H9 (cell line): Measurements from ENCODE around the gene SURF2. TPM values are rescaled to one million over a fixed set of nuclear protein-coding genes. Genes with fewer than 3 reads are reported as not detected.

Source experiments
- DNase-seq: peaks from one replicate; pipeline ENCODE4 v3.0.0-alpha.2; 2017
- H2AFZ ChIP-seq: one replicate; pipeline ENCODE4 v1.6.1; 2013; ENCODE audit warnings: mild to moderate bottlenecking, low read length, control low read depth, moderate library complexity
- H2AK5ac ChIP-seq: 2 replicates; pipeline ENCODE4 v1.6.1; 2013; ENCODE audit warnings: low read length, control low read depth, mixed read lengths; ENCODE audit not compliant: insufficient read length
- H2BK120ac ChIP-seq: one replicate; pipeline ENCODE4 v1.6.1; 2013; ENCODE audit warnings: low read depth, mild to moderate bottlenecking, low read length, control low read depth, inconsistent platforms; ENCODE audit not compliant: poor library complexity, severe bottlenecking
- H2BK12ac ChIP-seq: 2 replicates; pipeline ENCODE4 v1.6.1; 2013; ENCODE audit warnings: low read length, control low read depth, mixed read lengths, low read depth; ENCODE audit not compliant: insufficient read length
- H2BK15ac ChIP-seq: 2 replicates; pipeline ENCODE4 v1.6.1; 2013; ENCODE audit warnings: low read depth, low read length, control low read depth
- H2BK20ac ChIP-seq: one replicate; pipeline ENCODE4 v1.6.1; 2013; ENCODE audit warnings: low read depth, mild to moderate bottlenecking, low read length, control low read depth, inconsistent platforms; ENCODE audit not compliant: poor library complexity, severe bottlenecking
- H2BK5ac ChIP-seq: 2 replicates; pipeline ENCODE4 v1.6.1; 2013; ENCODE audit warnings: low read length, control low read depth, mixed read lengths; ENCODE audit not compliant: insufficient read length
- H3K14ac ChIP-seq: 2 replicates; pipeline ENCODE4 v1.6.1; 2013; ENCODE audit warnings: low read length, control low read depth; ENCODE audit not compliant: insufficient read depth
- H3K18ac ChIP-seq: 2 replicates; pipeline ENCODE4 v1.6.1; 2013; ENCODE audit warnings: low read depth, mild to moderate bottlenecking, mixed read lengths, low read length, control low read depth; ENCODE audit not compliant: insufficient read length
- H3K23ac ChIP-seq: 2 replicates; pipeline ENCODE4 v1.6.1; 2013; ENCODE audit warnings: low read length, control low read depth, mixed read lengths, low read depth; ENCODE audit not compliant: insufficient read length
- H3K23me2 ChIP-seq: 2 replicates; pipeline ENCODE4 v1.6.1; 2013; ENCODE audit warnings: low read depth, mild to moderate bottlenecking, mixed read lengths, low read length, control low read depth; ENCODE audit not compliant: insufficient read length, poor library complexity, severe bottlenecking
- H3K27ac ChIP-seq: 2 replicates; pipeline ENCODE4 v1.5.1; 2013; ENCODE audit warnings: low read length, control low read depth, mixed read lengths, low read depth; ENCODE audit not compliant: insufficient read length
- H3K27me3 ChIP-seq: 2 replicates; pipeline ENCODE4 v1.6.1; 2013; ENCODE audit warnings: low read length, control low read depth, inconsistent platforms; ENCODE audit not compliant: insufficient read depth
- H3K4ac ChIP-seq: 2 replicates; pipeline ENCODE4 v1.6.1; 2013; ENCODE audit warnings: low read depth, mild to moderate bottlenecking, control low read depth, inconsistent platforms, low read length, moderate library complexity
- H3K4me1 ChIP-seq: 2 replicates; pipeline ENCODE4 v1.6.1; 2013; ENCODE audit warnings: low read length, control low read depth, inconsistent platforms; ENCODE audit not compliant: insufficient read depth
- H3K4me2 ChIP-seq: 2 replicates; pipeline ENCODE4 v1.6.1; 2013; ENCODE audit warnings: low read length, control low read depth, mixed read lengths; ENCODE audit not compliant: insufficient read length, insufficient read depth
- H3K56ac ChIP-seq: 2 replicates; pipeline ENCODE4 v1.6.1; 2013; ENCODE audit warnings: low read depth, mild to moderate bottlenecking, mixed read lengths, low read length, control low read depth; ENCODE audit not compliant: insufficient read length
- H3K79me1 ChIP-seq: 2 replicates; pipeline ENCODE4 v1.6.1; 2013; ENCODE audit warnings: low read depth, mild to moderate bottlenecking, moderate library complexity, low read length, control low read depth, inconsistent platforms; ENCODE audit not compliant: insufficient read depth, poor library complexity, severe bottlenecking
- H3K79me2 ChIP-seq: 2 replicates; pipeline ENCODE4 v1.6.1; 2013; ENCODE audit warnings: low read length, control low read depth, inconsistent platforms; ENCODE audit not compliant: insufficient read depth
- H3K9ac ChIP-seq: 2 replicates; pipeline ENCODE4 v1.6.1; 2013; ENCODE audit warnings: low read length, control low read depth, mixed read lengths; ENCODE audit not compliant: insufficient read length; ENCODE audit errors: extremely low read depth
- H3K9me3 ChIP-seq: one replicate; pipeline ENCODE4 v1.6.1; 2013; ENCODE audit warnings: low read depth, low read length, inconsistent platforms; ENCODE audit not compliant: control insufficient read depth
- H3T11ph ChIP-seq: one replicate; pipeline ENCODE4 v1.6.1; 2013; ENCODE audit warnings: mild to moderate bottlenecking, low read length, control low read depth, inconsistent platforms
- H4K20me1 ChIP-seq: one replicate; pipeline ENCODE4 v1.6.1; 2013; ENCODE audit not compliant: control insufficient read depth, insufficient read length, insufficient read depth
- H4K5ac ChIP-seq: 2 replicates; pipeline ENCODE4 v1.6.1; 2013; ENCODE audit warnings: low read depth, mild to moderate bottlenecking, mixed read lengths, low read length, control low read depth; ENCODE audit not compliant: insufficient read length
- H4K8ac ChIP-seq: replicated peaks from 2 replicates; pipeline ENCODE4 v1.6.1; 2013; ENCODE audit warnings: low read length, control low read depth, mixed read lengths, low read depth; ENCODE audit not compliant: insufficient read length
- H4K91ac ChIP-seq: 2 replicates; pipeline ENCODE4 v1.6.1; 2013; ENCODE audit warnings: low read depth, mild to moderate bottlenecking, moderate library complexity, mixed read lengths, low read length, control low read depth; ENCODE audit not compliant: insufficient read length
- H3K27ac Mint-ChIP-seq, 3 experiments: 2 replicates in 2 of 3; 3 replicates in 1 of 3; pipeline ENCODE4 v1.8.0; 2020 to 2021; ENCODE audit warnings: mixed read lengths in 3 of 3, mild to moderate bottlenecking in 1 of 3, moderate library complexity in 1 of 3
- H3K27me3 Mint-ChIP-seq: 2 replicates; pipeline ENCODE4 v1.8.0; 2021; ENCODE audit warnings: low read depth, mild to moderate bottlenecking, moderate library complexity, mixed read lengths
- H3K36me3 Mint-ChIP-seq, 3 experiments: 2 replicates in 2 of 3; 3 replicates in 1 of 3; pipeline ENCODE4 v1.8.0; 2020 to 2021; ENCODE audit warnings: low read depth in 3 of 3, mixed read lengths in 3 of 3; ENCODE audit not compliant: insufficient read depth in 1 of 3
- H3K4me1 Mint-ChIP-seq, 2 experiments: 2 replicates each; pipeline ENCODE4 v1.8.0; 2020; ENCODE audit warnings: mixed read lengths in 2 of 2
- H3K4me3 Mint-ChIP-seq, 2 experiments: 2 replicates in 1 of 2; 3 replicates in 1 of 2; pipeline ENCODE4 v1.8.0; 2020 to 2021; ENCODE audit warnings: mild to moderate bottlenecking in 2 of 2, mixed read lengths in 2 of 2, moderate library complexity in 1 of 2
- H3K9me3 Mint-ChIP-seq, 2 experiments: 2 replicates in 1 of 2; 3 replicates in 1 of 2; pipeline ENCODE4 v1.8.0; 2020; ENCODE audit warnings: mild to moderate bottlenecking in 2 of 2, mixed read lengths in 2 of 2, moderate library complexity in 1 of 2
- WGBS: extraction: QIAGEN DNeasy Blood & Tissue Kit; methylation state at CpG from one replicate; pipeline ENCODE4 v1.1.7; 2013; ENCODE audit warnings: missing lambda C conversion rate, low lambda C conversion rate, mixed read lengths; ENCODE audit not compliant: insufficient read length; ENCODE audit errors: extremely low coverage; 5-methylcytosine and 5-hydroxymethylcytosine counted together
- total RNA-seq: library from RNA; stranded (reverse); gene quantifications from 2 replicates; pipeline ENCODE4 v1.2.1, GENCODE V29; 2021
- TF ChIP-seq, protein P1 (sequence below): fragments of 200-600 bp; sonication (generic); conservative IDR thresholded peaks from 3 replicates; pipeline ENCODE4 v1.8.0; 2021; ENCODE audit warnings: antibody characterized with exemption, mild to moderate bottlenecking

SURF2 gene
- total RNA-seq, 1 experiment from 2014 or later, result 44.4 TPM

DNA sequence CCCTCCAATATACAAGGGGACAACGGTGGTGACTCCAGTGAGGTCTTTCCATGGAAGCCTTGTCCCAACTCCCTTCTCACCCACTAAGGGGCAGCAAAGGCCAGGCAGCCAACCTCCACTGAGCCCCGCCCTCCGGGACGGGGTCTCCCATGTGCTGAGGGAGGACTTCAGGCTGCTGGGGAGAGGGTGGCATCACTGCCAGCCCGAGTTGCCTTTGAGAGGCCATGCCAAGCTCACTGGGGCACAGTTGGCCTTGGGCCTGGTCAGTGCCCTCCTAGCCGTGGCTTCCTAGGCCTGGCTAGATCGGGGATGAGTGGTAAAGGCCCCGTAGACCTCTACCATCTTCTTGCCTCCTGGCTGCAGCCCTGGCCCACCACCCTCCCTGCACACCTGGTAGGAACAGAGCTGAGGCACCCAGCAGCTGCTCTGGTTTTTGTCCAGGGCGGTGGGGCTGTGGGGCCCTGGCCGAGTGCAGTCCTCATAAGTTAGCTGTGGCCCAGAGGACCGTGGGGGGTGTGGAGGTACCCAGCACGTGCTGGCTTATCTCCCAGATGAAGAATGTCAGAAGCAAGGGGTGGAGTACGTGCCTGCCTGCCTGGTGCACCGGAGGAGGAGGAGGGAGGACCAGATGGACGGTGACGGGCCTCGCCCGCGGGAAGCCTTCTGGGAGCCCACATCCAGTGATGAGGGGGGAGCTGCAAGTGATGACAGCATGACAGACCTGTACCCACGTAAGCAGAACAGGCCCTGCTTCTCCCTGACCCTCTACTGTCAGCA is 3.2 kb downstream of the SURF2 start:
- H2BK120ac ChIP-seq, result no peak overlapping the region
- Mint-ChIP-seq H3K9me3 (no peaks in the 10 kb centered on the region), H3K4me1 (peaks cover 11 to 12% of the 10 kb centered on the region in 2 experiments), H3K36me3 (peaks cover 20 to 68% (median 62%) of the 10 kb centered on the region in 3 experiments; a peak in 6 of 7 replicates), H3K27me3 (no peaks in the 10 kb centered on the region; the same call in 1 of the 2 replicates), H3K27ac (peak overlapping the region in 2 of 3 experiments; percentile 23 to 74; a peak in 2 of 7 replicates), H3K4me3 (peak overlapping the region; percentile 24 to 53; a peak in 3 of 5 replicates)
- H2BK20ac ChIP-seq, result no peak overlapping the region
- no peak overlapping the region for H4K5ac ChIP-seq
- peaks cover 10% of the 10 kb centered on the region for H3K23me2 ChIP-seq
- H4K8ac ChIP-seq, result no peak overlapping the region
- no peak overlapping the region for H3K56ac ChIP-seq
- no peaks in the 10 kb centered on the region for H3K27me3 ChIP-seq
- H2AK5ac ChIP-seq, result no peak overlapping the region
- H3K27ac ChIP-seq, result no peak overlapping the region
- H3K23ac ChIP-seq, result no peak overlapping the region
- TF ChIP-seq, protein P1, sequence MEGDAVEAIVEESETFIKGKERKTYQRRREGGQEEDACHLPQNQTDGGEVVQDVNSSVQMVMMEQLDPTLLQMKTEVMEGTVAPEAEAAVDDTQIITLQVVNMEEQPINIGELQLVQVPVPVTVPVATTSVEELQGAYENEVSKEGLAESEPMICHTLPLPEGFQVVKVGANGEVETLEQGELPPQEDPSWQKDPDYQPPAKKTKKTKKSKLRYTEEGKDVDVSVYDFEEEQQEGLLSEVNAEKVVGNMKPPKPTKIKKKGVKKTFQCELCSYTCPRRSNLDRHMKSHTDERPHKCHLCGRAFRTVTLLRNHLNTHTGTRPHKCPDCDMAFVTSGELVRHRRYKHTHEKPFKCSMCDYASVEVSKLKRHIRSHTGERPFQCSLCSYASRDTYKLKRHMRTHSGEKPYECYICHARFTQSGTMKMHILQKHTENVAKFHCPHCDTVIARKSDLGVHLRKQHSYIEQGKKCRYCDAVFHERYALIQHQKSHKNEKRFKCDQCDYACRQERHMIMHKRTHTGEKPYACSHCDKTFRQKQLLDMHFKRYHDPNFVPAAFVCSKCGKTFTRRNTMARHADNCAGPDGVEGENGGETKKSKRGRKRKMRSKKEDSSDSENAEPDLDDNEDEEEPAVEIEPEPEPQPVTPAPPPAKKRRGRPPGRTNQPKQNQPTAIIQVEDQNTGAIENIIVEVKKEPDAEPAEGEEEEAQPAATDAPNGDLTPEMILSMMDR, result peak; percentile 66
- no CpG with 5 or more reads among the region's 20 CpGs for WGBS
- H2BK15ac ChIP-seq, result no peak overlapping the region
- DNase-seq, result peak; percentile 67
- H3K9me3 ChIP-seq, result no peaks in the 10 kb centered on the region
- no peak overlapping the region for H3K18ac ChIP-seq
- no peak overlapping the region for H3K9ac ChIP-seq
- no peaks in the 10 kb centered on the region for H4K20me1 ChIP-seq
- H3K4me2 ChIP-seq, result no peak overlapping the region
- H2BK5ac ChIP-seq, result no peak overlapping the region
- no peak overlapping the region for H3T11ph ChIP-seq
- no peak overlapping the region for H2BK12ac ChIP-seq
- peaks cover 3% of the 10 kb centered on the region for H3K79me1 ChIP-seq
- H4K91ac ChIP-seq, result no peak overlapping the region
- no peaks in the 10 kb centered on the region for H3K4me1 ChIP-seq
- H3K4ac ChIP-seq, result no peak overlapping the region
- no peaks in the 10 kb centered on the region; the same call in 1 of the 2 replicates for H3K79me2 ChIP-seq
- no peak overlapping the region for H3K14ac ChIP-seq
- no peak overlapping the region for H2AFZ ChIP-seq
